ENCODE measurements around the gene KCTD17.

KCTD17 gene

DNA sequence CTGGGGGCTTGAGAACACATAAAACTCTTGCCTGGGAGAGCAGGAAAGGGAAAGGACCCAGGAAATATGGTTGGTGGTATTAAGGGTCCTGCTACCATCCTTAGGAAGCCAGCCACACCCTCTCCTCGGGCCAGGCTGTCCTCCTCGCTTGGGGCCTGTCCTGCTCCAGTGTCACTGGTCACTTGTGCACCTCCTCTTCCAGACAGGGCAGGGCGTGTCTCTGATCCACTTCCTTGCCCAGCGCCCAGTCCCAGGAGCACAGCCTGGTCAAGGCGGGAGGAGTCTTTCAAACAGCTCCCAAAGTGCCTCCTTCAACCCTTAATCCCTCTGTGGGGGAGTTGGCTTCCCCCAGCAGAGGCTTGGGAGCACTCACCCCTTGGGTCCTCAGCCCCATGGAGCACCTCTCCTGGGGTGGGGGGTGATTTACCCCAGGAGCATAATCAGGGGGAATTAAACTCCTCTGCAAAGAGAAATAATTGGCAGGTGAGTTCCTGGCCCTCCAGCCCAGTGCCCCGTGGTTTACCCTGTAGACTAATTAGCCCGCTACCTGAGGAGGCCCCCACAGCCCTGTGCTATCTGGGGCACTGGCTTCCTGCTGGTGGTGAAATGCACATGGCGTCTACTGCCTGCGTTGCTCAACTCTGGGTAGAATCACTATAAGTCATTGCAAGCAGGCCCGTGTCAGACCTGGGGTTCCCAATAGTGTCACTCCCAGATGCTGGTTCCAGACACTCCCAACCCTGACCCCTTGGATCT lies 49.9 kb downstream of the KCTD17 start:
- TF ChIP-seq CTCF (IDR thresholded peaks at IDR 0.05) (no peak), ZFX (IDR thresholded peaks at IDR 0.05; ENCODE audit: borderline replicate concordance) (no peak)
- H3K27ac ChIP-seq: no peak overlapping the region

DNA sequence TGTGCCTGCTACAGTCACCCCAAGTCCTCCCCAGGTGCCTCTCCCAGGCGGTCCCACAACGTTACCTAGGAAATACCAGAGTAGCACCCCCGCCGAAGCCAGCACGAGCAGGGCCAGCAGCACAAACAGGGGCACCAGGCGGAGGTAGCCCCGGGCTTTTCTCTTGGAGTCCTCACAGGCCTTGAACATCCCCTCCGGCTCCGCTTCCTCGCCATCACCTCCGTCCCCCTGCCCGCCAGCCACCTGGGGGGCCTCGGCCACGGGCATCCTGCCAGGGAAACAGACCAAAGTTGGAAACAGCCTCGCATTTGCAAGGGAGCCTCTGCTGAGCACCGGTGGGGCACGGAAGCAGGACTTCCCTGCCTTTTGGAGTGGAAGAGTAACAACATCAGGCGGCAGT lies 51.6 kb downstream of the KCTD17 start:
- no peak for TF ChIP-seq ZFX (IDR thresholded peaks at IDR 0.05; ENCODE audit: borderline replicate concordance)
- TF ChIP-seq CTCF (IDR thresholded peaks at IDR 0.05): no peak
- H3K27ac ChIP-seq: no peak overlapping the region

GRCh38 chr22:37103656-37104452 lies 52.3 kb downstream of the KCTD17 start:
- TF ChIP-seq CTCF (IDR thresholded peaks at IDR 0.05) (no peak), ZFX (IDR thresholded peaks at IDR 0.05; ENCODE audit: borderline replicate concordance) (no peak)
- H3K27ac ChIP-seq: no peak overlapping the region

GRCh38 chr22:37105154-37105553 lies 53.6 kb downstream of the KCTD17 start:
- H3K27ac ChIP-seq: no peak overlapping the region
- TF ChIP-seq ZFX (IDR thresholded peaks at IDR 0.05; ENCODE audit: borderline replicate concordance): no peak
- TF ChIP-seq CTCF (IDR thresholded peaks at IDR 0.05): no peak

- TF ChIP-seq ZFX (IDR thresholded peaks at IDR 0.05; ENCODE audit: borderline replicate concordance): no peak
- TF ChIP-seq CTCF (IDR thresholded peaks at IDR 0.05): no peak
- no peak overlapping the region for H3K27ac ChIP-seq
Observed at GRCh38 chr22:37105990-37106389, 54.4 kb downstream of the KCTD17 start.

GRCh38 chr22:37107816-37108621 lies 56.5 kb downstream of the KCTD17 start:
- TF ChIP-seq CTCF (IDR thresholded peaks at IDR 0.05) (no peak), ZFX (IDR thresholded peaks at IDR 0.05; ENCODE audit: borderline replicate concordance) (no peak)
- H3K27ac ChIP-seq: no peak overlapping the region

All from 22Rv1 (cell line).